GM12878 (cell line): ENCODE results near the gene THBD. TPM values are rescaled to one million over a fixed set of nuclear protein-coding genes. Genes with fewer than 3 reads are reported as not detected.

Experiments
- ATAC-seq: fragments of 200-7000 bp; cut with Tn5 transposase; 3 replicates; pipeline ENCODE4 v1.9.1; 2020; ENCODE audit warnings: mild to moderate bottlenecking, moderate library complexity
- BruUV-seq: library from RNA; stranded (reverse); fragments of 400-500 nt; replicated peaks from 2 replicates; lab custom pipeline; 2021; lab: Mats Ljungman, UMichigan
- CTCF ChIA-PET: fragments of 300-600 bp; sonication (Branson Sonifier 250); formaldehyde crosslinking; extraction: SDS; loops from one replicate; lab custom pipeline; 2021; ENCODE audit warnings: inconsistent platforms; lab: Yijun Ruan, JAX
- POLR2A ChIA-PET: fragments of 350-600 bp; formaldehyde crosslinking; extraction: SDS; loops from one replicate; lab custom pipeline; 2021; ENCODE audit warnings: inconsistent platforms; lab: Charles Lee
- RAD21 ChIA-PET: fragments of 300-600 bp; sonication (Branson Sonifier 250); formaldehyde crosslinking; loops from one replicate; lab custom pipeline; 2023; ENCODE audit warnings: antibody characterized with exemption; ENCODE audit not compliant: unreplicated experiment; lab: Charles Lee
- SMC1A ChIA-PET: fragments of 300-600 bp; sonication (Branson Sonifier 250); formaldehyde crosslinking; loops from one replicate; lab custom pipeline; 2023; ENCODE audit not compliant: unreplicated experiment, uncharacterized antibody; lab: Charles Lee
- DNase-seq: peaks from one replicate; pipeline ENCODE4 v3.0.0-alpha.2; 2011; ENCODE audit warnings: low read depth, low spot score
- FAIRE-seq: peaks from 3 replicates; lab custom pipeline; 2011; peaks lifted over from hg19 to GRCh38; lab: Jason Lieb, UNC
- H2AFZ ChIP-seq: 2 replicates; pipeline ENCODE4 v1.6.0; 2011; ENCODE audit warnings: low read depth, low read length, control low read depth; ENCODE audit not compliant: control insufficient read depth
- H3K27ac ChIP-seq: 2 replicates; pipeline ENCODE4 v1.5.1; 2011; ENCODE audit warnings: control low read depth; ENCODE audit not compliant: control insufficient read depth, insufficient read depth
- H3K27me3 ChIP-seq, 2 experiments: replicated peaks in 1 of 2; 2 replicates each; pipeline versions ENCODE4 v1.6.0 to v1.6.1; 2011; ENCODE audit warnings: low read length in 1 of 2; ENCODE audit not compliant: control insufficient read depth in 2 of 2, insufficient read depth in 2 of 2
- H3K36me3 ChIP-seq, 2 experiments: 2 replicates each; pipeline ENCODE4 v1.5.1; 2011; ENCODE audit warnings: low read length in 1 of 2; ENCODE audit not compliant: control insufficient read depth in 2 of 2, insufficient read depth in 2 of 2
- H3K4me1 ChIP-seq: 2 replicates; pipeline ENCODE4 v1.6.1; 2011; ENCODE audit warnings: mild to moderate bottlenecking, low read length, moderate library complexity, mixed read lengths; ENCODE audit not compliant: control insufficient read depth, insufficient read depth
- H3K4me2 ChIP-seq: 2 replicates; pipeline ENCODE4 v1.6.0; 2011; ENCODE audit warnings: control low read depth; ENCODE audit not compliant: control insufficient read depth, insufficient read depth
- H3K4me3 ChIP-seq: fragments of 200-600 bp; sonication (generic); 2 replicates; pipeline ENCODE4 v1.5.1; 2016
- H3K79me2 ChIP-seq: 2 replicates; pipeline ENCODE4 v1.6.0; 2011; ENCODE audit warnings: low read length; ENCODE audit not compliant: control insufficient read depth, insufficient read depth
- H3K9ac ChIP-seq: 2 replicates; pipeline ENCODE4 v1.8.0; 2011; ENCODE audit warnings: low read length, control low read depth, mixed read lengths; ENCODE audit not compliant: control insufficient read depth, insufficient read depth
- H3K9me3 ChIP-seq: replicated peaks from 3 replicates; pipeline ENCODE4 v1.5.1; 2011; ENCODE audit warnings: mild to moderate bottlenecking, low read length; ENCODE audit not compliant: control insufficient read depth, insufficient read depth
- H4K20me1 ChIP-seq: 2 replicates; pipeline ENCODE4 v1.6.0; 2011; ENCODE audit not compliant: control insufficient read depth, insufficient read depth
- JUND ChIP-seq: IDR thresholded peaks from 2 replicates; pipeline ENCODE4 v1.6.1; 2012; ENCODE audit warnings: low read depth, mild to moderate bottlenecking, low read length, improper control_type of control experiment, moderate library complexity
- NR2C2 ChIP-seq: IDR thresholded peaks from 2 replicates; pipeline ENCODE4 v1.6.1; 2011; ENCODE audit warnings: borderline replicate concordance, low read depth; ENCODE audit not compliant: control insufficient read depth, insufficient read length
- RAD51 ChIP-seq: fragments of 450-650 bp; IDR thresholded peaks from 2 replicates; pipeline ENCODE4 v1.6.1; 2016; ENCODE audit warnings: moderate library complexity, mild to moderate bottlenecking, inconsistent platforms
- SMC3 ChIP-seq: IDR thresholded peaks from 2 replicates; pipeline ENCODE4 v1.6.1; 2011; ENCODE audit warnings: low read length, improper control_type of control experiment, borderline replicate concordance
- SPI1 ChIP-seq: IDR thresholded peaks from 2 replicates; pipeline ENCODE4 v1.6.1; 2011; ENCODE audit warnings: low read depth, mild to moderate bottlenecking, low read length, moderate library complexity, borderline replicate concordance; ENCODE audit not compliant: insufficient read depth
- YBX1 ChIP-seq: fragments of 450-650 bp; IDR thresholded peaks from 2 replicates; pipeline ENCODE4 v1.6.1; 2016; ENCODE audit warnings: antibody characterized with exemption
- WGBS: methylation state at CpG from one replicate; pipeline ENCODE4 v1.1.6; 2016; ENCODE audit warnings: low lambda C conversion rate; ENCODE audit not compliant: insufficient replicate concordance, insufficient coverage; ENCODE audit errors: missing lambda C conversion rate; 5-methylcytosine and 5-hydroxymethylcytosine counted together
- in situ Hi-C: fragments of 300-500 bp; cut with MboI; formaldehyde crosslinking; loops from 9 replicates; pipeline ENCODE4 v1.14.3; 2018; ENCODE audit warnings: mixed read lengths
- intact Hi-C: fragments of 100-400 bp; cut with micrococcal nuclease; formaldehyde crosslinking; loops from one replicate; pipeline ENCODE4 v1.14.2; 2022; ENCODE audit not compliant: unreplicated experiment
- polyA plus RNA-seq, 11 experiments: library from polyadenylated mRNA; depleted of rRNA in 4 of 11; unstranded in 6 of 11; stranded (reverse) in 5 of 11; fragments of >200 nt; fragmentation: Nextera tagmentation in 4 of 11; fragmentation: Illumina TruSeq in 1 of 11; extraction: Ambion mirVana in 4 of 11; extraction: Trizol in 1 of 11; gene quantifications; 1 replicate in 1 of 11; 2 replicates in 10 of 11; pipeline versions ENCODE4 v1.2.1 to v1.2.3, GENCODE V29; 2011 to 2016; ENCODE audit warnings: inconsistent platforms in 2 of 11, missing spikeins in 2 of 11, low read depth in 1 of 11
- total RNA-seq, 4 experiments: library from RNA; depleted of rRNA in 3 of 4; stranded (reverse); fragments of >200 nt in 3 of 4; fragmentation: Illumina TruSeq in 1 of 4; extraction: Trizol in 1 of 4; gene quantifications; 2 replicates each; pipeline versions ENCODE4 v1.2.1 to v1.2.3, GENCODE V29; 2013 to 2021
- TF ChIP-seq, protein P1 (sequence below): fragments of 450-650 bp; IDR thresholded peaks from 2 replicates; pipeline ENCODE4 v1.6.1; 2018; ENCODE audit warnings: mild to moderate bottlenecking, low read depth, moderate library complexity; ENCODE audit not compliant: partially characterized antibody

The THBD gene
- total and polyA plus RNA-seq, 10 of the 15 experiments (the other 5 are each of a cell fraction or from before 2014, with no cell fraction given) = not detected

- in situ Hi-C loops = no loop called here
- intact Hi-C loops = no loop called here
- H3K27ac ChIP-seq = no peak overlapping the region
These were observed 12.4 kb downstream of the THBD start for GRCh38 chr20:23037017-23037481.

More at GRCh38 chr20:23037017-23037481, 12.4 kb downstream of the THBD start:
- H3K27me3 ChIP-seq = no peaks in the 10 kb centered on the region; a peak in 1 of 4 replicates
- ChIA-PET SMC1A (interaction anchor here (0.6 kb wide), 1 partner anchor 292 kb away, joined by 3 read pairs; no protein-coding TSS in a partner anchor), RAD21 (no interaction called here), POLR2A (no interaction called here), CTCF (no interaction called here)
- TF ChIP-seq SPI1 (no peak), RAD51 (no peak), NR2C2 (no peak), SMC3 (no peak), YBX1 (no peak), JUND (no peak)
- TF ChIP-seq, protein P1, sequence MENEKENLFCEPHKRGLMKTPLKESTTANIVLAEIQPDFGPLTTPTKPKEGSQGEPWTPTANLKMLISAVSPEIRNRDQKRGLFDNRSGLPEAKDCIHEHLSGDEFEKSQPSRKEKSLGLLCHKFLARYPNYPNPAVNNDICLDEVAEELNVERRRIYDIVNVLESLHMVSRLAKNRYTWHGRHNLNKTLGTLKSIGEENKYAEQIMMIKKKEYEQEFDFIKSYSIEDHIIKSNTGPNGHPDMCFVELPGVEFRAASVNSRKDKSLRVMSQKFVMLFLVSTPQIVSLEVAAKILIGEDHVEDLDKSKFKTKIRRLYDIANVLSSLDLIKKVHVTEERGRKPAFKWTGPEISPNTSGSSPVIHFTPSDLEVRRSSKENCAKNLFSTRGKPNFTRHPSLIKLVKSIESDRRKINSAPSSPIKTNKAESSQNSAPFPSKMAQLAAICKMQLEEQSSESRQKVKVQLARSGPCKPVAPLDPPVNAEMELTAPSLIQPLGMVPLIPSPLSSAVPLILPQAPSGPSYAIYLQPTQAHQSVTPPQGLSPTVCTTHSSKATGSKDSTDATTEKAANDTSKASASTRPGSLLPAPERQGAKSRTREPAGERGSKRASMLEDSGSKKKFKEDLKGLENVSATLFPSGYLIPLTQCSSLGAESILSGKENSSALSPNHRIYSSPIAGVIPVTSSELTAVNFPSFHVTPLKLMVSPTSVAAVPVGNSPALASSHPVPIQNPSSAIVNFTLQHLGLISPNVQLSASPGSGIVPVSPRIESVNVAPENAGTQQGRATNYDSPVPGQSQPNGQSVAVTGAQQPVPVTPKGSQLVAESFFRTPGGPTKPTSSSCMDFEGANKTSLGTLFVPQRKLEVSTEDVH = no peak
- H3K4me3 ChIP-seq = no peak overlapping the region
- H3K36me3 ChIP-seq = no peaks in the 10 kb centered on the region
- ATAC-seq (no peak), FAIRE-seq (no peak), DNase-seq (no peak)
- no peaks in the 10 kb centered on the region for H3K79me2 ChIP-seq
- BruUV-seq = no TSS peak
- H3K4me2 ChIP-seq = no peak overlapping the region
- no peaks in the 10 kb centered on the region for H4K20me1 ChIP-seq
- no peaks in the 10 kb centered on the region for H3K4me1 ChIP-seq
- no peak overlapping the region for H3K9ac ChIP-seq
- H3K9me3 ChIP-seq = no peaks in the 10 kb centered on the region
- 4% methylated on average over 3 of the region's 3 CpGs for WGBS
- H2AFZ ChIP-seq = no peak overlapping the region
